ENCODE results near the gene CRACDL.
A peak's percentile ranks its signal among the peaks of the same experiment; 100 is the strongest.

Gene CRACDL

DNA sequence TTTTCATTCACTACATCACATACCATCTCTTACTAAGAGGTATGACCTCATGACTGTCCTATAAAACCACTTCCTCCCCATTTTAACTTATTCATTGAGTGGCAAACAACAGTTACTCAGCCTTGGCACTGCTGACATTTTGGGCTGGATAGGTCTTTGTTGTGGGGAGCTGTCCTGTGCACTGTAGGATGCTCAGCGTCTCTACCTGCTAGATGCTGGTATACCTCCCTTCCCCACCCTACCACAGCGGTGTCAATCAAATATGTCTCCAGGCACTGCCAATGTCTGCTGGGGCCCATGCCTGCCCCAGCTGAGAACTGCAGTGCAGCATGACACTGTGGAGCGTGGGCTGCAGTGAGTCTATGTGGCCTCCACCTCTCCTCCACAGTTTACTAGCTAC is 128.8 kb downstream of the CRACDL start:
- H3K4me3 ChIP-seq (ENCODE audit: low read depth, low read length), result no peak overlapping the region
- no peak for DNase-seq (ENCODE audit: low read depth)
- TF ChIP-seq, protein P1, sequence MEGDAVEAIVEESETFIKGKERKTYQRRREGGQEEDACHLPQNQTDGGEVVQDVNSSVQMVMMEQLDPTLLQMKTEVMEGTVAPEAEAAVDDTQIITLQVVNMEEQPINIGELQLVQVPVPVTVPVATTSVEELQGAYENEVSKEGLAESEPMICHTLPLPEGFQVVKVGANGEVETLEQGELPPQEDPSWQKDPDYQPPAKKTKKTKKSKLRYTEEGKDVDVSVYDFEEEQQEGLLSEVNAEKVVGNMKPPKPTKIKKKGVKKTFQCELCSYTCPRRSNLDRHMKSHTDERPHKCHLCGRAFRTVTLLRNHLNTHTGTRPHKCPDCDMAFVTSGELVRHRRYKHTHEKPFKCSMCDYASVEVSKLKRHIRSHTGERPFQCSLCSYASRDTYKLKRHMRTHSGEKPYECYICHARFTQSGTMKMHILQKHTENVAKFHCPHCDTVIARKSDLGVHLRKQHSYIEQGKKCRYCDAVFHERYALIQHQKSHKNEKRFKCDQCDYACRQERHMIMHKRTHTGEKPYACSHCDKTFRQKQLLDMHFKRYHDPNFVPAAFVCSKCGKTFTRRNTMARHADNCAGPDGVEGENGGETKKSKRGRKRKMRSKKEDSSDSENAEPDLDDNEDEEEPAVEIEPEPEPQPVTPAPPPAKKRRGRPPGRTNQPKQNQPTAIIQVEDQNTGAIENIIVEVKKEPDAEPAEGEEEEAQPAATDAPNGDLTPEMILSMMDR (conservative IDR thresholded peaks at IDR 0.05; ENCODE audit: low read depth, low read length), result no peak

DNA sequence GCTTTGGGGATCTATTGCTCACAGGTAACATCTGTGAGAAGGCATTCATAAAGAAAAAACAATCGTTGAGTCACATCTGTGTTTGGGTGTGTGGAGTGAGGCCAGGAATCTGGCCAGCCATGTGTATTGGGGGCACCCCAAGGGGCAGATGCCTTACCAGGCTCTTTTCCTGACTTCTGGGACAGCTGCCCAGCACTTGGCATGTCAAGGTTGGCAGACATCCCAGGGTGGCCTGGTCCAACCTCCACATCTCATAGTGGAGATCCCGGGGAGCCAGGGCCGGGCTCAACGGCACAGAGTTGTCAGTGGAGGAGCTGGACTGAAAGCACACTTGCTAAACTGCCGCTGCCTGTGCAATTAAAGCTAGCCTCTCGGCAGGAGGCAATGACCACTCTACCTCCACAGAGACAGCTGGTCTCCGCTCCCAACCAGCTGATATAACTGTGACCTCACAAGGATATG is 129.8 kb downstream of the CRACDL start:
- TF ChIP-seq, protein P1 (conservative IDR thresholded peaks at IDR 0.05; ENCODE audit: low read depth, low read length), result no peak
- peak; percentile 45 for DNase-seq (ENCODE audit: low read depth)

DNA sequence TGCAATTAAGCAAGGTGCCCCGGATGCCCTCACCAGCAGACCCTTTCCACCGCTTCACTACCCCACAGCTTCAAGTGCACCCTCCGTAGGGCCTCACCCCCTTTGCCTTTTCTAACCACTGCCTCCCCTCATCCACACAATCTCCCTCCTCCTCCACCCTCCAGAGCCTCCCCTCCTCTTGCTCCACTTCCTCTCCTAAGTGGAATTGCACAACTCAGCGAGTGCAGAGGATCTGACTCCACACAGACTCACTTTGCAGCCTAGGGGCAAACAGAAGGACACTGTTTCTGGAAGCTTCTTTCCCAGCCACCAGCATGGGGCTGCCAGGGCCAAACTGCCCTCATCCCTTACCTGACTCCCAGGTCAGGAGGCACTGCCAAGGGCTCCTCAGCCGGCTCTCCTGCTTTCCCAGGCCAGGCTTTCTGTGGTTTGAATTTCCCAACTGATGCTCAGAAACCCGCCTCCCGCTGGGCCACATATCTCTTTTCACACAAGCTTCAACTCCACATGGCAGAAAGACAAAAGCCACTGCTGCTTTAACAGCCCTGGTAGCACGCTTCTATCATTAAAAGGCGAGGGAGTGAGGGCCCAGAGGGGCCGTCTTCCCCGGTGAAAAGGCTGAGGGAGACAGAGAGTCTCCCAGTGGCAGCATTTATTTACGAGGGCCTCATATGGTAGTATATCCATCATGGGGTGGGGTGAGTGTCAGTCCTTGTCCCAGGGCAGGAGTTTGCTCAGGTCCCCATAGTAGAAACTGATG is 130.4 kb downstream of the CRACDL start:
- peak; percentile 62 for DNase-seq (ENCODE audit: low read depth)
- TF ChIP-seq, protein P1 (conservative IDR thresholded peaks at IDR 0.05; ENCODE audit: low read depth, low read length), result no peak
- no peak overlapping the region for H3K4me3 ChIP-seq (ENCODE audit: low read depth, low read length)

More for the DNA sequence above, 129.8 kb downstream of the CRACDL start:
- no peak overlapping the region for H3K4me3 ChIP-seq (ENCODE audit: low read depth, low read length)

DNA sequence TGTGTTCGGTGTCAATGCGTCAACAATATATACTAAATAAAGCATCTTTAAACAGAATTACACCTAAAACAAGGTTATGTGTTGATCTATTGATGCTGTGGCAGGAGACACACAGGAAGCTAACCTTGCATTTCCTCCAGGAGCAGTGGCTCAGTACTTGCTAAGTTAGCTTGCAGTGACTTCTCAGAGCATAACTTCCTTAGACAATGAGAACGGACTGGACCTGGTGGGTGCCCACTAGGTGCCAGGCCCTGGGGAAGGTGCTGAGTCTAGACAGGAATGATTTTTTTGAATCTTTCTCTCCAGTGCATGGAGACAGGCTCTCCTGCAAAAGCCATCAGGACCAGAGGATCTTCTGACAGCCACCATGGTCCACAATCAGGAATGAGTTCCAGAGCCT is 131.3 kb downstream of the CRACDL start:
- no peak for DNase-seq (ENCODE audit: low read depth)
- no peak overlapping the region for H3K4me3 ChIP-seq (ENCODE audit: low read depth, low read length)
- TF ChIP-seq, protein P1 (conservative IDR thresholded peaks at IDR 0.05; ENCODE audit: low read depth, low read length), result no peak

DNA sequence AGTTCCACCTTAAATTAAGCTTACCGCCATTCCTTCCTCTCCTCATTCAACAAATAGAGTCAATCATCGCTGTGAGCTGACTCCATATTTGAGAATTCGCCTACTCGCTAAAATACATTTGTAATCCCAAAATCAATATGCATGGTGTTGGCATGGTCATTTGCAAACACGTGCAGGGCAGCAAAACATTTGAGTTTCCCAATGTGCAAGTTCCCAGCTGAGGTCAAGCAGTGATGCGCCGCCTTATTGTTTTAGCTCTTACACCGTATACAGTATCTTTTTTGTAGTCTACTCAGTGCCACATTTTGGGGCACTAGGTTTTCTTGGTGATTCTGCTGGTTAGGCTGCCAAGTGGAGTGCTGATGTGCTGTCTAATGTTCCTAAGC is 131.8 kb downstream of the CRACDL start:
- no peak for DNase-seq (ENCODE audit: low read depth)
- H3K4me3 ChIP-seq (ENCODE audit: low read depth, low read length), result no peak overlapping the region
- TF ChIP-seq, protein P1 (conservative IDR thresholded peaks at IDR 0.05; ENCODE audit: low read depth, low read length), result no peak

DNA sequence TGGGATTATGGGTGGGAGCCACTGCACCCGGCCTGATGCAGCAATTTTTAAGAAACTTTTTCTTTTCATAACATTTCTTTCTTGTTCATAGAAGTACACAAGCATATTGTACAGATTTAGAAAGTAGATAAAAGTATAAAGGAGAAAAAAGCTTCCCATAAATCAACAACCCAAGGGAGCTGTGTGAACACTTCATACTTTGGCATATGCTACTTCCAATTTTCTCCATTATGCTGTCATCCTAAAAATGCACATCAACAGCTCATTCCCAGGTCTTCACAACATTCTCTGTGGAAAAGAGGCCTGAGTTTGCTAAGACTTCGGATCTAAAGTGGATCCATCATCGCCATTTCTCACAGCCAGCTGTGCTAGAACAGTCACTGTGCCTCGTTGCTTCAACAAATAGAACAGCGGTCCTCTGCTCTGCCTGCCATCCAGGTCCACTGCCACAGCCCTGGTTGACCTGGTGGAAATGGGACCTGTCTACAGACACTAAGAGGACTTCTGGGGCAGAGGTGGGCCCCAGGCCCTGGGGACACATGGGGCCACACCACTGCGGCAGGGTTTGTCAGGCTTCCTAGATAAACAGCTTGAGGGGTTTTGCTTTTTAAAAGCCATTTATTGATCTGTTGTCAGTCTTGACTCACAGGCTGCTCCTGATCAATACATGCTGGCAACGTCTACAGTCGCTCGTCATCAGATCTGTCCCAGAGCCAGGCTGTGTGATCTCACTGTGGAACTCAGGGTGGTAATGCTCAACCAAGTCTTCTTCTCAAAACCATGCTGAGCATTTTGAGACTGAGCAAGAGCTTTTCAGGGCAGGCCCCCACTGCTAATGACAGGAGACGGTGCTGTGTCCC is 132.4 kb downstream of the CRACDL start:
- DNase-seq (ENCODE audit: low read depth), result no peak
- TF ChIP-seq, protein P1 (conservative IDR thresholded peaks at IDR 0.05; ENCODE audit: low read depth, low read length), result no peak
- H3K4me3 ChIP-seq (ENCODE audit: low read depth, low read length), result no peak overlapping the region
